ENCODE measurements around the gene CCDC127.

Gene CCDC127

GRCh38 chr5:169728-170094 lies 48.2 kb downstream of the CCDC127 start:
- no peak for ATAC-seq
- no peak for TF ChIP-seq TSHZ2 (CRISPR knock-in tag; IDR thresholded peaks at IDR 0.05)
- TF ChIP-seq POU6F1 (CRISPR knock-in tag; IDR thresholded peaks at IDR 0.05; ENCODE audit: borderline replicate concordance, low read depth), result no peak

GRCh38 chr5:169071-169727 lies 48.8 kb downstream of the CCDC127 start:
- ATAC-seq, result no peak
- TF ChIP-seq CSDC2 (CRISPR knock-in tag; IDR thresholded peaks at IDR 0.05) (no peak), BACH2 (CRISPR knock-in tag; IDR thresholded peaks at IDR 0.05; ENCODE audit: borderline replicate concordance) (no peak), CSRNP3 (CRISPR knock-in tag; IDR thresholded peaks at IDR 0.05) (no peak), GLIS3 (CRISPR knock-in tag; IDR thresholded peaks at IDR 0.05) (no peak), POU6F1 (CRISPR knock-in tag; IDR thresholded peaks at IDR 0.05; ENCODE audit: borderline replicate concordance, low read depth) (no peak), TSHZ2 (CRISPR knock-in tag; IDR thresholded peaks at IDR 0.05) (no peak), RARB (CRISPR knock-in tag; IDR thresholded peaks at IDR 0.05) (no peak), ESRRG (CRISPR knock-in tag; IDR thresholded peaks at IDR 0.05) (no peak), ZFP3 (CRISPR knock-in tag; IDR thresholded peaks at IDR 0.05) (no peak), OSR1 (CRISPR knock-in tag; IDR thresholded peaks at IDR 0.05) (no peak), PATZ1 (CRISPR knock-in tag; IDR thresholded peaks at IDR 0.05; ENCODE audit: borderline replicate concordance) (no peak), ARNTL (CRISPR knock-in tag; IDR thresholded peaks at IDR 0.05; ENCODE audit: borderline replicate concordance, low read depth) (no peak), ISL1 (CRISPR knock-in tag; IDR thresholded peaks at IDR 0.05) (no peak), TOX (CRISPR knock-in tag; IDR thresholded peaks at IDR 0.05; ENCODE audit: borderline replicate concordance) (no peak), ZNF565 (CRISPR knock-in tag; conservative IDR thresholded peaks at IDR 0.05; ENCODE audit: low read depth) (no peak), ZNF70 (CRISPR knock-in tag; IDR thresholded peaks at IDR 0.05) (no peak), PPARA (CRISPR knock-in tag; IDR thresholded peaks at IDR 0.05; ENCODE audit: borderline replicate concordance) (no peak)
